ENCODE data around the gene FAM219A.

FAM219A gene

GRCh38 chr9:34501372-34501771 lies 43.0 kb upstream of the FAM219A start:
- H3K27me3 ChIP-seq: no peaks in the 10 kb centered on the region
- H3K4me2 ChIP-seq: no peak overlapping the region
- H3K9me3 ChIP-seq: no peaks in the 10 kb centered on the region
- 0 out of 2 replicates have a peak, but pooled peaks cover under 1% of the 10 kb centered on the region for H4K20me1 ChIP-seq
- H3K4me1 ChIP-seq: no peaks in the 10 kb centered on the region
- TF ChIP-seq Cebpa-rat (IDR thresholded peaks at IDR 0.05): no peak
- no peak overlapping the region for H3K27ac ChIP-seq
- H3K4me3 ChIP-seq: no peak overlapping the region
- no peaks in the 10 kb centered on the region for H3K36me3 ChIP-seq
- H3K9ac ChIP-seq: no peak overlapping the region

DNA sequence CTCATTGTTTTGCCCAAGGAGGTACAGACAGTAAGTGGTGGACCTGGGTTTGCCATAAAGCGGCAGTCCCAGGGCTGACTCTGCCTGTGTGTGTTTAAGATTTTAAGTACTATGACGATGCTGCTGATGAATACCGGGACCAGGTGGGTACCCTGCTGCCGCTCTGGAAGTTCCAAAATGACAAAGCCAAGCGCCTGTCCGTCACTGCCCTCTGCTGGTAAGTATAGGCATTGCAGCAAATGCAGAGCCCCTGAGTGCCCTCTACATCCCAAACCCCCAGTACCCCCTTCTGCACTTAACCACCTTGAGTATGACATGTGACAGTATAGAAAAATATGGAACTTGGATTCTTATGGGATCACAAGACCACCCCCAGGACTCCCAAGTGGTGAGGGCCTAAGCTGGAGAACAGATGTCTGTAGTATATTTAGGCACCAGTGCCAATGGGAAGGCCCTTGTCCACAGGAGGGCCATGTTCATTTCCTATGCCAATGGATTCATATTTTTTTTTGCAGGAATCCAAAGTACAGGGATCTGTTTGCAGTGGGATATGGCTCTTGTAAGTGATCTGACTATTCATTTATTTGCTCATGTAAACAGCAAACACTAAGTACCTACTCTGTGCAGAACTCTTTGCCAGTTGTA lies 42.4 kb upstream of the FAM219A start:
- no peak overlapping the region for H3K27ac ChIP-seq

GRCh38 chr9:34499076-34499475 lies 40.7 kb upstream of the FAM219A start:
- Histone ChIP-seq H3K4me3 (no peak overlapping the region), H3K4me1 (no peaks in the 10 kb centered on the region), H3K9ac (no peak overlapping the region), H3K27ac (no peak overlapping the region), H3K36me3 (no peaks in the 10 kb centered on the region), H3K9me3 (no peaks in the 10 kb centered on the region), H4K20me1 (peaks cover 16% of the 10 kb centered on the region; the same call in 1 of the 2 replicates), H3K27me3 (no peaks in the 10 kb centered on the region), H3K4me2 (no peak overlapping the region)
- no peak for TF ChIP-seq Cebpa-rat (IDR thresholded peaks at IDR 0.05)

More for the DNA sequence above, 42.4 kb upstream of the FAM219A start:
- Histone ChIP-seq H4K20me1 (0 out of 2 replicates have a peak, but pooled peaks cover 7% of the 10 kb centered on the region), H3K4me2 (no peak overlapping the region), H3K4me1 (no peaks in the 10 kb centered on the region), H3K27me3 (no peaks in the 10 kb centered on the region), H3K36me3 (no peaks in the 10 kb centered on the region), H3K9me3 (no peaks in the 10 kb centered on the region), H3K4me3 (no peak overlapping the region), H3K9ac (no peak overlapping the region)
- no peak for TF ChIP-seq Cebpa-rat (IDR thresholded peaks at IDR 0.05)

DNA sequence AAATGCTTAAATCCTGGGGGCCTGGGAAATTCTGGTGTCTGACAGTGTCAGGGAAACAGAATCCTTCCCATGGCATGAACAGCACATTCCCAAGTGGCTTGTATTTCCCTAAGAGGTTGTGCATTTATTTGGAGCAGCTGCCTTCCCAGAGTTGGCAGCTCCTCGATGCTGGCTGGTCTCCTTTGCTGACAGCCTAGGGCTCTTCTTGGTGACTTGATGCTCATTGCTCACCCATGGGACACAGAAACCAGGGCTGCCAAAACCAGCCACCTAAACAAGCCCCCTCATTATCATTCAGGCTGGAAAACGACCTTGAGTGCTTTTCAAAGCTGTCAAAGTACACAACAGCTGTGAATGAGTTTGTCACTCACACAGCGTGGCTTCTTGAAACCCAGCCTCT lies 40.2 kb upstream of the FAM219A start:
- no peak for TF ChIP-seq Cebpa-rat (IDR thresholded peaks at IDR 0.05)
- Histone ChIP-seq H4K20me1 (peaks cover 21% of the 10 kb centered on the region; the same call in 1 of the 2 replicates), H3K4me1 (no peaks in the 10 kb centered on the region), H3K4me3 (no peak overlapping the region), H3K9me3 (no peaks in the 10 kb centered on the region), H3K4me2 (no peak overlapping the region), H3K27me3 (no peaks in the 10 kb centered on the region), H3K9ac (no peak overlapping the region), H3K27ac (no peak overlapping the region), H3K36me3 (no peaks in the 10 kb centered on the region)

DNA sequence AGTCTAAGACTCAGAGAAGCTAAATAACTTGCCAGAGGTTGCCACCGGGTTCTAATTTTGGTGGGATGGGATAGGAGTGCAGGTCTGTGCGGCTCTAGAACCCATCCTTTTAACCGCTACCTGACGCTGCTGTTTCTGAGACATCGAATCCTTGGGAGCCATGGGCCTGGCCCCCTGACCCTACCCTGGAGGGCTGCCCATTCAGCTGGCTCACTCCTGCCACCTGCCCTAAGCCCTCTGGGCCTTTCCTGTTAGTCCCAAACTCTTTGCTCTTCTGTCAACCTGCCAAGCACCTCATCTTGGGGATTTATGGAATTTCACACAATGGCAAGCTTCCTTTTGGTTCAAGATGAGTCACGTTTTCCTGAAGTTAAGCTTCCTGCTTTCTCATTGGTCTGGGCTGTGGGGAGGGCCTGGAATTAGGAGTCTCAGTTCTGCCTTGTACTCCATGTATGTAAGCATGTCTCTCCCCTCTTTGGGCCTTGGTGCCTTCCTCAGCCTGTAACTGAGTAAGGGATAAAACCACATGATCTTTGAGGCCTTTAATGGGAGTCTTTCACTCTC lies 37.9 kb upstream of the FAM219A start:
- TF ChIP-seq Cebpa-rat (IDR thresholded peaks at IDR 0.05): no peak
- H3K27me3 ChIP-seq: no peaks in the 10 kb centered on the region
- H3K27ac ChIP-seq: no peak overlapping the region

GRCh38 chr9:34493972-34494535 lies 35.7 kb upstream of the FAM219A start:
- Histone ChIP-seq H3K9me3 (no peaks in the 10 kb centered on the region), H3K27me3 (no peaks in the 10 kb centered on the region), H3K4me3 (no peak overlapping the region), H4K20me1 (peaks cover 21% of the 10 kb centered on the region; the same call in 1 of the 2 replicates), H3K36me3 (no peaks in the 10 kb centered on the region), H3K4me1 (no peaks in the 10 kb centered on the region), H3K9ac (no peak overlapping the region), H3K4me2 (no peak overlapping the region), H3K27ac (no peak overlapping the region)
- TF ChIP-seq Cebpa-rat (IDR thresholded peaks at IDR 0.05): no peak

More for the DNA sequence above, 37.9 kb upstream of the FAM219A start:
- H3K9ac ChIP-seq: no peak overlapping the region
- H3K9me3 ChIP-seq: no peaks in the 10 kb centered on the region
- H3K36me3 ChIP-seq: no peaks in the 10 kb centered on the region
- no peaks in the 10 kb centered on the region for H3K4me1 ChIP-seq
- H3K4me3 ChIP-seq: no peak overlapping the region
- H3K4me2 ChIP-seq: no peak overlapping the region
- peaks cover 21% of the 10 kb centered on the region; the same call in 1 of the 2 replicates for H4K20me1 ChIP-seq

- Histone ChIP-seq H3K9me3 (no peaks in the 10 kb centered on the region), H4K20me1 (peaks cover 21% of the 10 kb centered on the region; the same call in 1 of the 2 replicates), H3K4me1 (no peaks in the 10 kb centered on the region), H3K9ac (no peak overlapping the region), H3K27me3 (no peaks in the 10 kb centered on the region), H3K4me2 (no peak overlapping the region), H3K36me3 (no peaks in the 10 kb centered on the region), H3K27ac (no peak overlapping the region), H3K4me3 (no peak overlapping the region)
- no peak for TF ChIP-seq Cebpa-rat (IDR thresholded peaks at IDR 0.05)
Observed at GRCh38 chr9:34492051-34492450, 33.7 kb upstream of the FAM219A start.

GRCh38 chr9:34491596-34491995 lies 33.2 kb upstream of the FAM219A start:
- Histone ChIP-seq H3K4me3 (no peak overlapping the region), H3K27me3 (no peaks in the 10 kb centered on the region), H3K9ac (no peak overlapping the region), H3K9me3 (no peaks in the 10 kb centered on the region), H3K27ac (no peak overlapping the region), H4K20me1 (peaks cover 21% of the 10 kb centered on the region; the same call in 1 of the 2 replicates), H3K4me2 (no peak overlapping the region), H3K4me1 (no peaks in the 10 kb centered on the region), H3K36me3 (no peaks in the 10 kb centered on the region)
- no peak for TF ChIP-seq Cebpa-rat (IDR thresholded peaks at IDR 0.05)

DNA sequence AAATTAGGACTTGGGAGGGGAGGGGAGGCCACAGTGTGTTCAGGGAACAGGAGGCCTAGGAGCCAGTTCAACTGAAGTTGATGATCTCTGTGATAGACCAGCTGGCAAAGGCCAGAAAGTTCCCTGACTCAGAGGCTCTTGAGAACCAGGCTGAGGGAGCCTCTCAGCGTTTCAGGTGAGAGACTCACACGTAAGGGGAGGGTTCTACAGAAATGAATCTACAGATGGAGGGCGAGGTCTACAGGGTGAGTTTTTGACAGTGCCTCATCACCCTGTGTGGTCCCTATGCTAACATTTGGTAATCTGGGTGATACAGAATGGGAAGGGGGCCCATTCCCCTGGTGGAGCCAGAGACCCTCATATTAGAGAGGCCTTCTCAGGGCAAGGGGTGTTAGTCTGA lies 32.4 kb upstream of the FAM219A start:
- Histone ChIP-seq H3K9ac (no peak overlapping the region), H3K36me3 (no peaks in the 10 kb centered on the region), H3K4me1 (no peaks in the 10 kb centered on the region), H3K27me3 (no peaks in the 10 kb centered on the region), H4K20me1 (peaks cover 15% of the 10 kb centered on the region; the same call in 1 of the 2 replicates), H3K9me3 (no peaks in the 10 kb centered on the region), H3K27ac (no peak overlapping the region), H3K4me3 (no peak overlapping the region), H3K4me2 (no peak overlapping the region)
- TF ChIP-seq Cebpa-rat (IDR thresholded peaks at IDR 0.05): no peak

DNA sequence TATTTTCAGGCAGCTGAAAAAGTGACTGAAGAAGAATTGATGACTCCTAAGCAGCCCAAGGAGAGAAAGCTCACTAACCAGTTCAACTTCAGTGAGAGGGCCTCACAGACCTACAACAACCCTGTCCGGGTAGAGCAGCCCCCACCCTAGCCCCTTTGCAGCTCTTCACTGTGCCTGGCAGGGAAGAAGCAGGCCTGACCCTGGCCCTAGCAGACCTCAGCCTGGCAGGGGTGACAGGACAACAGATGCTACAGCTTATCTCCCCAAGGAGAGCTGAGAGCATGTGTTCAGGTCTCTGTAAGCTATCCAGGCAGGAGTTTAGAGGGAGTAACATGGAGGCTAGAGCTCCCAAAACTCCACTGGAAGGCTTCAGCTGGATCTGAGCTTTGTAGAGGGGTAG lies 32.0 kb upstream of the FAM219A start:
- Histone ChIP-seq H3K27me3 (no peaks in the 10 kb centered on the region), H3K4me1 (no peaks in the 10 kb centered on the region), H3K4me2 (no peak overlapping the region), H3K9ac (no peak overlapping the region), H4K20me1 (peaks cover 15% of the 10 kb centered on the region; the same call in 1 of the 2 replicates), H3K4me3 (no peak overlapping the region), H3K27ac (no peak overlapping the region), H3K36me3 (no peaks in the 10 kb centered on the region), H3K9me3 (no peaks in the 10 kb centered on the region)
- TF ChIP-seq Cebpa-rat (IDR thresholded peaks at IDR 0.05): no peak

All from BLaER1 (cell line).